AG09309 (cell line): ENCODE measurements around the gene MICAL2.

Experiments used
- DNase-seq: peaks from one replicate; pipeline ENCODE4 v3.0.0-alpha.2; 2010; ENCODE audit warnings: low read depth
- H3K4me3 ChIP-seq: 2 replicates; pipeline ENCODE4 v1.5.1; 2011; ENCODE audit warnings: mild to moderate bottlenecking, low read depth, low read length, moderate library complexity; ENCODE audit not compliant: control insufficient read depth
- CTCF ChIP-seq: IDR thresholded peaks from 2 replicates; pipeline ENCODE4 v1.5.1; 2011; ENCODE audit warnings: mild to moderate bottlenecking, low read depth, low read length, inconsistent platforms; ENCODE audit not compliant: insufficient read depth, control insufficient read depth; ENCODE audit errors: missing control alignments

The MICAL2 gene

GRCh38 chr11:12160231-12160630 lies 49.8 kb downstream of the MICAL2 start:
- H3K4me3 ChIP-seq: no peak overlapping the region
- DNase-seq: no peak
- no peak for TF ChIP-seq CTCF

GRCh38 chr11:12160680-12161079 lies 50.3 kb downstream of the MICAL2 start:
- DNase-seq: no peak
- TF ChIP-seq CTCF: no peak
- no peak overlapping the region for H3K4me3 ChIP-seq

GRCh38 chr11:12161137-12161536 lies 50.7 kb downstream of the MICAL2 start:
- no peak overlapping the region for H3K4me3 ChIP-seq
- no peak for TF ChIP-seq CTCF
- DNase-seq: no peak

- DNase-seq: no peak
- no peak overlapping the region for H3K4me3 ChIP-seq
- TF ChIP-seq CTCF: no peak
Measured at GRCh38 chr11:12161603-12162350, 51.4 kb downstream of the MICAL2 start.

GRCh38 chr11:12162652-12163051 lies 52.3 kb downstream of the MICAL2 start:
- TF ChIP-seq CTCF: no peak
- H3K4me3 ChIP-seq: no peak overlapping the region
- DNase-seq: no peak

GRCh38 chr11:12163181-12163941 lies 53.0 kb downstream of the MICAL2 start:
- DNase-seq: peak; percentile 42

More at GRCh38 chr11:12163181-12163941, 53.0 kb downstream of the MICAL2 start:
- TF ChIP-seq CTCF: no peak
- H3K4me3 ChIP-seq: no peak overlapping the region
